ENCODE results near the gene MAGEB4. TPM values are rescaled to one million over a fixed set of nuclear protein-coding genes. Genes with fewer than 3 reads are reported as not detected.

MAGEB4 gene
- total RNA-seq, 2 donors from 2014 or later = not detected

GRCh38 chrX:30278365-30278764 is 36.6 kb downstream of the MAGEB4 start:
- no peak overlapping the region for H3K27ac ChIP-seq

GRCh38 chrX:30280428-30280827 is 38.6 kb downstream of the MAGEB4 start:
- H3K4me3 ChIP-seq = no peak overlapping the region
- intact Hi-C loops (cut with DNase I) = no loop called here
- DNase-seq (no peak), ATAC-seq (no peak)
- H3K4me1 ChIP-seq = no peaks in the 10 kb centered on the region
- H3K27ac ChIP-seq = no peak overlapping the region
- H3K9me3 ChIP-seq = no peaks in the 10 kb centered on the region
- H3K27me3 ChIP-seq = no peaks in the 10 kb centered on the region
- TF ChIP-seq CTCF (IDR thresholded peaks at IDR 0.05) = no peak
- no peak for TF ChIP-seq POLR2A (IDR thresholded peaks at IDR 0.05)
- WGBS, 2 donors = 91% methylated on average over 1 of the region's 1 CpG
- no peaks in the 10 kb centered on the region for H3K36me3 ChIP-seq (replicated peaks in 1 of 2; ENCODE audit: insufficient read depth in 1 of 2, low read depth in 2 of 2)

More at GRCh38 chrX:30278365-30278764, 36.6 kb downstream of the MAGEB4 start:
- Histone ChIP-seq H3K27me3 (no peaks in the 10 kb centered on the region), H3K36me3 (replicated peaks in 1 of 2; ENCODE audit: insufficient read depth in 1 of 2, low read depth in 2 of 2) (no peaks in the 10 kb centered on the region), H3K9me3 (no peaks in the 10 kb centered on the region), H3K4me1 (no peaks in the 10 kb centered on the region), H3K4me3 (no peak overlapping the region)
- ATAC-seq = no peak
- WGBS, 2 donors = 0 to 67% methylated on average over 1 of the region's 1 CpG
- intact Hi-C loops (cut with DNase I) = no loop called here
- TF ChIP-seq CTCF (IDR thresholded peaks at IDR 0.05) (no peak), POLR2A (IDR thresholded peaks at IDR 0.05) (no peak)
- DNase-seq = no peak

GRCh38 chrX:30282527-30282926 is 40.7 kb downstream of the MAGEB4 start:
- no peaks in the 10 kb centered on the region for H3K36me3 ChIP-seq (replicated peaks in 1 of 2; ENCODE audit: insufficient read depth in 1 of 2, low read depth in 2 of 2)
- no peaks in the 10 kb centered on the region for H3K9me3 ChIP-seq
- no peak for ATAC-seq
- no peak for TF ChIP-seq POLR2A (IDR thresholded peaks at IDR 0.05)
- TF ChIP-seq CTCF (IDR thresholded peaks at IDR 0.05) = no peak
- no peaks in the 10 kb centered on the region for H3K4me1 ChIP-seq
- intact Hi-C loops (cut with DNase I) = no loop called here
- DNase-seq = no peak
- no peaks in the 10 kb centered on the region for H3K27me3 ChIP-seq
- H3K4me3 ChIP-seq = no peak overlapping the region
- H3K27ac ChIP-seq = no peak overlapping the region

GRCh38 chrX:30283456-30284200 is 41.8 kb downstream of the MAGEB4 start:
- Histone ChIP-seq H3K4me1 (no peaks in the 10 kb centered on the region), H3K4me3 (no peak overlapping the region), H3K27ac (no peak overlapping the region), H3K27me3 (no peaks in the 10 kb centered on the region), H3K9me3 (no peaks in the 10 kb centered on the region), H3K36me3 (replicated peaks in 1 of 2; ENCODE audit: insufficient read depth in 1 of 2, low read depth in 2 of 2) (no peaks in the 10 kb centered on the region)
- TF ChIP-seq CTCF (IDR thresholded peaks at IDR 0.05) (no peak), POLR2A (IDR thresholded peaks at IDR 0.05) (no peak)
- DNase-seq (no peak), ATAC-seq (peak; percentile 47)
- 59 to 60% methylated on average over 3 of the region's 3 CpGs for WGBS, 2 donors
- intact Hi-C loops (cut with DNase I) = no loop called here

Other genes with a start within 250 kb of the MAGEB4 start
- not detected for gene MAGEB2, start 26.4 kb upstream of the MAGEB4 start, total RNA-seq
- not detected for gene MAGEB3, start 11.3 kb upstream of the MAGEB4 start, total RNA-seq
- gene MAGEB1, start 5.1 kb downstream of the MAGEB4 start, total RNA-seq = not detected
- gene NR0B1, start 67.4 kb downstream of the MAGEB4 start, total RNA-seq = under 1 TPM in 1 of 2 donors, not detected in 1; 0.78 TPM